CD4-positive, alpha-beta T cell (primary cell): ENCODE measurements around the gene ZNF532. TPM values are rescaled to one million over a fixed set of nuclear protein-coding genes. Genes with fewer than 3 reads are reported as not detected.

Experiments used
- ATAC-seq: fragments of 200-7000 bp; cut with Tn5 transposase; one replicate; pipeline ENCODE4 v1.10.0; 2022; ENCODE audit warnings: mild to moderate bottlenecking; ENCODE audit not compliant: poor library complexity
- CTCF ChIA-PET: fragments of 350-600 bp; sonication (Branson Sonifier 250); formaldehyde crosslinking; loops from one replicate; lab custom pipeline; 2021; ENCODE audit warnings: antibody characterized with exemption, inconsistent platforms; lab: Charles Lee
- POLR2A ChIA-PET: fragments of 350-600 bp; sonication (Branson Sonifier 250); formaldehyde crosslinking; loops from one replicate; lab custom pipeline; 2021; ENCODE audit warnings: antibody characterized with exemption, inconsistent platforms; lab: Charles Lee
- DNase-seq, 14 experiments: peaks; one replicate each; pipeline ENCODE4 v3.0.0-alpha.2; 2013 to 2020; ENCODE audit warnings: mixed read lengths in 2 of 14
- H3K27ac ChIP-seq, 2 donors: one replicate each; pipeline versions ENCODE4 v1.5.1 to v1.7.0; 2013; ENCODE audit warnings: low read length in 2 of 2, low read depth in 1 of 2, mild to moderate bottlenecking in 1 of 2
- H3K27me3 ChIP-seq, 2 experiments: 1 replicate in 1 of 2; 2 replicates in 1 of 2; pipeline versions ENCODE4 v1.6.1 to v1.7.0; 2013; ENCODE audit warnings: low read length in 2 of 2, control low read depth in 1 of 2, mild to moderate bottlenecking in 1 of 2, moderate library complexity in 1 of 2; ENCODE audit not compliant: insufficient read depth in 2 of 2, control insufficient read depth in 1 of 2
- H3K36me3 ChIP-seq: one replicate; pipeline ENCODE4 v1.6.1; 2013; ENCODE audit warnings: low read length, control low read depth; ENCODE audit not compliant: insufficient read depth
- H3K4me1 ChIP-seq: one replicate; pipeline ENCODE4 v1.6.1; 2013; ENCODE audit warnings: low read length, control low read depth; ENCODE audit not compliant: insufficient read depth
- H3K4me3 ChIP-seq: one replicate; pipeline ENCODE4 v1.5.1; 2013; ENCODE audit warnings: mild to moderate bottlenecking, low read length, moderate library complexity
- H3K9me3 ChIP-seq, 2 experiments: 1 replicate in 1 of 2; 2 replicates in 1 of 2; pipeline versions ENCODE4 v1.6.1 to v1.7.0; 2013; ENCODE audit warnings: low read length in 2 of 2, mild to moderate bottlenecking in 2 of 2, control low read depth in 1 of 2, moderate library complexity in 1 of 2; ENCODE audit not compliant: control insufficient read depth in 1 of 2, insufficient read depth in 1 of 2
- H3K27ac Mint-ChIP-seq: one replicate; pipeline ENCODE4 v1.8.0; 2020; ENCODE audit warnings: mixed read lengths
- H3K27me3 Mint-ChIP-seq: one replicate; pipeline ENCODE4 v1.8.0; 2021; ENCODE audit warnings: mixed read lengths
- H3K36me3 Mint-ChIP-seq: one replicate; pipeline ENCODE4 v1.8.0; 2021; ENCODE audit warnings: low read depth, mixed read lengths
- H3K4me1 Mint-ChIP-seq: one replicate; pipeline ENCODE4 v1.8.0; 2021; ENCODE audit warnings: low read depth, mixed read lengths
- H3K4me3 Mint-ChIP-seq: one replicate; pipeline ENCODE4 v1.8.0; 2020; ENCODE audit warnings: mild to moderate bottlenecking, mixed read lengths
- H3K9me3 Mint-ChIP-seq: one replicate; pipeline ENCODE4 v1.8.0; 2020; ENCODE audit warnings: mixed read lengths
- intact Hi-C, 2 experiments: fragments of 100-400 bp; cut with DNase I in 1 of 2; cut with micrococcal nuclease in 1 of 2; formaldehyde crosslinking; loops; one replicate each; pipeline versions ENCODE4 v1.15.1 to v1.9.0; 2023 to 2025; cut with DNase I, micrococcal nuclease
- total RNA-seq, 174 experiments: library from RNA in 2 of 174; stranded (reverse) in 2 of 174; gene quantifications; one replicate each; pipeline ENCODE4 v1.2.3 and lab custom pipeline; 2021 to 2026
- TF ChIP-seq, protein P1 (sequence below): fragments of 200-600 bp; IDR thresholded peaks from one replicate; pipeline ENCODE4 v1.8.0; 2022; ENCODE audit warnings: antibody characterized with exemption, mild to moderate bottlenecking

The ZNF532 gene
- total RNA-seq, 2 experiments from 2014 or later, result 9.8 to 9.9 TPM

- Mint-ChIP-seq H3K4me1 (peaks cover 1% of the 10 kb centered on the region), H3K4me3 (no peak overlapping the region), H3K27ac (no peak overlapping the region), H3K9me3 (no peaks in the 10 kb centered on the region), H3K36me3 (no peaks in the 10 kb centered on the region), H3K27me3 (peaks cover 21% of the 10 kb centered on the region)
- ATAC-seq, result no peak
- intact Hi-C loops, result no loop called here
- Histone ChIP-seq H3K27ac (no peak overlapping the region), H3K9me3 (no peaks in the 10 kb centered on the region), H3K36me3 (no peaks in the 10 kb centered on the region), H3K27me3 (no peaks in the 10 kb centered on the region), H3K4me1 (no peaks in the 10 kb centered on the region), H3K4me3 (no peak overlapping the region)
- no peak for DNase-seq
- POLR2A ChIA-PET, result no interaction called here
- CTCF ChIA-PET, result no interaction called here
- TF ChIP-seq, protein P1, sequence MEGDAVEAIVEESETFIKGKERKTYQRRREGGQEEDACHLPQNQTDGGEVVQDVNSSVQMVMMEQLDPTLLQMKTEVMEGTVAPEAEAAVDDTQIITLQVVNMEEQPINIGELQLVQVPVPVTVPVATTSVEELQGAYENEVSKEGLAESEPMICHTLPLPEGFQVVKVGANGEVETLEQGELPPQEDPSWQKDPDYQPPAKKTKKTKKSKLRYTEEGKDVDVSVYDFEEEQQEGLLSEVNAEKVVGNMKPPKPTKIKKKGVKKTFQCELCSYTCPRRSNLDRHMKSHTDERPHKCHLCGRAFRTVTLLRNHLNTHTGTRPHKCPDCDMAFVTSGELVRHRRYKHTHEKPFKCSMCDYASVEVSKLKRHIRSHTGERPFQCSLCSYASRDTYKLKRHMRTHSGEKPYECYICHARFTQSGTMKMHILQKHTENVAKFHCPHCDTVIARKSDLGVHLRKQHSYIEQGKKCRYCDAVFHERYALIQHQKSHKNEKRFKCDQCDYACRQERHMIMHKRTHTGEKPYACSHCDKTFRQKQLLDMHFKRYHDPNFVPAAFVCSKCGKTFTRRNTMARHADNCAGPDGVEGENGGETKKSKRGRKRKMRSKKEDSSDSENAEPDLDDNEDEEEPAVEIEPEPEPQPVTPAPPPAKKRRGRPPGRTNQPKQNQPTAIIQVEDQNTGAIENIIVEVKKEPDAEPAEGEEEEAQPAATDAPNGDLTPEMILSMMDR, result no peak
These were observed 41.2 kb downstream of the ZNF532 start for GRCh38 chr18:58905777-58906428.

DNA sequence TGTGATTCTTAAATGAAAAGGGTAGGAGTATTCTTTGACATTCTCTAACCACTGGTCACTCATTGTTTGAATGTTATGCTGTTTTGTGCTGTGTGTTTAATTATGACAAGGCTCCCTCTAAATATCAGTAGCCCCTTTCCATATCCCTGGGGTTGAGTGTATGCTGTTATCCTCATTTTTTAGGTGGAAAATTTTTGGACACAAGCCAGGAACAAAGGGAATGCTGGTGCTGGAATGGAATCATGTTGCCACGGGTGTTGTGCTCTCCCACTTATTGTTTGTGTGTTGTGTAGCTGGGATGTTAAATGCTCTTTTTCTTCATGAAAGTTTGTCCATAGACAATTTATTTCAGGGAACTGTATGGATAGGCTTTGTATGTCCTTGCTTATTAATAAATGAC is 43.3 kb downstream of the ZNF532 start:
- ChIA-PET POLR2A (no interaction called here), CTCF (no interaction called here)
- Mint-ChIP-seq H3K4me1 (peaks cover 11% of the 10 kb centered on the region), H3K27ac (no peak overlapping the region), H3K4me3 (no peak overlapping the region), H3K9me3 (no peaks in the 10 kb centered on the region), H3K36me3 (no peaks in the 10 kb centered on the region), H3K27me3 (peaks cover 32% of the 10 kb centered on the region)
- Histone ChIP-seq H3K27me3 (no peaks in the 10 kb centered on the region), H3K4me1 (no peaks in the 10 kb centered on the region), H3K4me3 (no peak overlapping the region), H3K9me3 (no peaks in the 10 kb centered on the region), H3K36me3 (no peaks in the 10 kb centered on the region), H3K27ac (no peak overlapping the region)
- TF ChIP-seq, protein P1, result no peak
- no peak for ATAC-seq
- intact Hi-C loops, result no loop called here
- DNase-seq, result no peak

DNA sequence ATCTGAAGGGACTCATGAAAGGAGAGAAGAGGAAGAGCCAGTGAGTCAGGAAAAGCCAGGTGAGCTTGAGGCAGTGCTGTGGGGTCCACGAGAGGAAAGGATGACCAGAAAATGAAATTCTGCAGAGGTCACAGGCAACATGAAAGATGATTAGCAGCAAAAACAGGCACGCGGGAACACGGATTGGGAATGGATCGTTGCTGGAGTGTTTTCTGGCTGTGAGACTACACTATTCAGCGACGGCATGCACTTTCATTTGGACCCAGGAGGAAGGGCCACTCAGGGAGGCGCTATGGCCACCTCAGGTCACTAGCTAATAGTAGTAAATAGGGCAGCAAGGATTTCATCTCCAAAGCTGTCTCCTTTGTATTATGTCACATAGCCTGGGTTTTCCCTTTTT is 44.8 kb downstream of the ZNF532 start:
- Histone ChIP-seq H3K27me3 (no peaks in the 10 kb centered on the region), H3K4me3 (no peak overlapping the region), H3K9me3 (no peaks in the 10 kb centered on the region), H3K4me1 (no peaks in the 10 kb centered on the region), H3K27ac (no peak overlapping the region), H3K36me3 (no peaks in the 10 kb centered on the region)
- Mint-ChIP-seq H3K27me3 (peaks cover 32% of the 10 kb centered on the region), H3K9me3 (no peaks in the 10 kb centered on the region), H3K36me3 (no peaks in the 10 kb centered on the region), H3K4me1 (peaks cover 19% of the 10 kb centered on the region), H3K4me3 (no peak overlapping the region), H3K27ac (no peak overlapping the region)
- intact Hi-C loops, result no loop called here
- CTCF ChIA-PET, result no interaction called here
- TF ChIP-seq, protein P1, result no peak
- POLR2A ChIA-PET, result no interaction called here
- DNase-seq (no peak), ATAC-seq (no peak)
